Activated CD4-positive, CD25-positive, alpha-beta regulatory T cell treated with anti-CD3 and anti-CD28 coated beads, Interleukin-2, amount 50 U/mL, for 16 hours (primary cell): Measurements from ENCODE around the gene DNAI2.

ENCODE experiments used
- DNase-seq: peaks from one replicate; pipeline ENCODE4 v3.0.0-alpha.2; 2020; ENCODE audit warnings: low read depth, low spot score

Gene DNAI2

GRCh38 chr17:74274060-74274708, at the start of gene DNAI2:
Gene DNAI2, plus strand, starts transcription at chr17:74274234. Its CDS starts 7,584 bp downstream, at chr17:74281818.
- DNase-seq, result no peak

GRCh38 chr17:74224959-74225725, 48.9 kb upstream of the DNAI2 start:
- DNase-seq, result no peak

GRCh38 chr17:74226252-74226651, 47.8 kb upstream of the DNAI2 start:
- DNase-seq, result no peak

- DNase-seq, result no peak
Observed at GRCh38 chr17:74227271-74228080, 46.6 kb upstream of the DNAI2 start.

GRCh38 chr17:74228306-74228978, 45.6 kb upstream of the DNAI2 start:
- DNase-seq, result no peak

- no peak for DNase-seq
Observed at GRCh38 chr17:74230896-74231295, 43.1 kb upstream of the DNAI2 start.

- no peak for DNase-seq
Observed at GRCh38 chr17:74231928-74232907, 41.8 kb upstream of the DNAI2 start.

GRCh38 chr17:74233937-74234336, 40.1 kb upstream of the DNAI2 start:
- no peak for DNase-seq

- DNase-seq, result no peak
Observed at GRCh38 chr17:74234486-74234885, 39.5 kb upstream of the DNAI2 start.

GRCh38 chr17:74235040-74235581, 38.9 kb upstream of the DNAI2 start:
- DNase-seq, result no peak

- DNase-seq, result no peak
Observed at GRCh38 chr17:74235911-74236371, 38.1 kb upstream of the DNAI2 start.

- DNase-seq, result no peak
Observed at GRCh38 chr17:74237321-74237720, 36.7 kb upstream of the DNAI2 start.

- DNase-seq, result no peak
Observed at GRCh38 chr17:74239172-74239571, 34.9 kb upstream of the DNAI2 start.

GRCh38 chr17:74240618-74241205, 33.3 kb upstream of the DNAI2 start:
- DNase-seq, result no peak

- no peak for DNase-seq
Observed at GRCh38 chr17:74241431-74241830, 32.6 kb upstream of the DNAI2 start.

- DNase-seq, result no peak
Observed at GRCh38 chr17:74241847-74242246, 32.2 kb upstream of the DNAI2 start.

GRCh38 chr17:74243013-74243755, 30.9 kb upstream of the DNAI2 start:
- DNase-seq, result no peak

GRCh38 chr17:74244128-74244527, 29.9 kb upstream of the DNAI2 start:
- no peak for DNase-seq

- DNase-seq, result no peak
Observed at GRCh38 chr17:74244548-74244947, 29.5 kb upstream of the DNAI2 start.
